ENCODE data around the gene SNAP25.

The SNAP25 gene

GRCh38 chr20:10249048-10249770, 30.6 kb downstream of the SNAP25 start:
- no peak for TF ChIP-seq CTCF (IDR thresholded peaks at IDR 0.05; ENCODE audit: low read depth, low read length)
- DNase-seq (ENCODE audit: extremely low read depth, low read depth), result no peak

GRCh38 chr20:10249822-10250221, 31.2 kb downstream of the SNAP25 start:
- no peak for DNase-seq (ENCODE audit: extremely low read depth, low read depth)
- TF ChIP-seq CTCF (IDR thresholded peaks at IDR 0.05; ENCODE audit: low read depth, low read length), result no peak

GRCh38 chr20:10250902-10251301, 32.3 kb downstream of the SNAP25 start:
- DNase-seq (ENCODE audit: extremely low read depth, low read depth), result no peak
- TF ChIP-seq CTCF (IDR thresholded peaks at IDR 0.05; ENCODE audit: low read depth, low read length), result no peak

GRCh38 chr20:10253780-10254179, 35.1 kb downstream of the SNAP25 start:
- no peak for DNase-seq (ENCODE audit: extremely low read depth, low read depth)
- no peak for TF ChIP-seq CTCF (IDR thresholded peaks at IDR 0.05; ENCODE audit: low read depth, low read length)

- no peak for DNase-seq (ENCODE audit: extremely low read depth, low read depth)
- TF ChIP-seq CTCF (IDR thresholded peaks at IDR 0.05; ENCODE audit: low read depth, low read length), result no peak
Measured at GRCh38 chr20:10255846-10256245, 37.2 kb downstream of the SNAP25 start.

- no peak for DNase-seq (ENCODE audit: extremely low read depth, low read depth)
- no peak for TF ChIP-seq CTCF (IDR thresholded peaks at IDR 0.05; ENCODE audit: low read depth, low read length)
Measured at GRCh38 chr20:10259166-10259565, 40.5 kb downstream of the SNAP25 start.

- DNase-seq (ENCODE audit: extremely low read depth, low read depth), result no peak
- TF ChIP-seq CTCF (IDR thresholded peaks at IDR 0.05; ENCODE audit: low read depth, low read length), result no peak
Measured at GRCh38 chr20:10260316-10260715, 41.7 kb downstream of the SNAP25 start.
